H1 (cell line): Measurements from ENCODE around the gene KRT85. TPM values are rescaled to one million over a fixed set of nuclear protein-coding genes. Genes with fewer than 3 reads are reported as not detected.

Experiments
- CTCF ChIA-PET: fragments of 300-600 bp; sonication (Branson Sonifier 250); formaldehyde crosslinking; loops from one replicate; lab custom pipeline; 2021; ENCODE audit not compliant: partially characterized antibody; lab: Charles Lee
- POLR2A ChIA-PET: fragments of 300-600 bp; sonication (Branson Sonifier 250); formaldehyde crosslinking; loops from one replicate; lab custom pipeline; 2021; ENCODE audit warnings: inconsistent platforms; ENCODE audit not compliant: partially characterized antibody; lab: Charles Lee
- DNase-seq, 2 experiments: peaks; one replicate each; pipeline versions ENCODE4 v3.0.0 to v3.0.0-alpha.2; 2010 to 2022; ENCODE audit warnings: low spot score in 2 of 2, low read depth in 1 of 2, mixed read lengths in 1 of 2
- FAIRE-seq: peaks from 2 replicates; lab custom pipeline; 2011; peaks lifted over from hg19 to GRCh38; lab: Jason Lieb, UNC
- H2AFZ ChIP-seq: 2 replicates; pipeline ENCODE4 v1.8.1; 2012; ENCODE audit warnings: low read length, inconsistent platforms
- H2AK5ac ChIP-seq: 2 replicates; pipeline ENCODE4 v1.6.1; 2013; ENCODE audit warnings: low read depth, low read length
- H2BK120ac ChIP-seq: replicated peaks from 2 replicates; pipeline ENCODE3; 2013; ENCODE audit warnings: low read depth, low read length, inconsistent platforms
- H2BK12ac ChIP-seq: 2 replicates; pipeline ENCODE4 v1.6.1; 2013; ENCODE audit warnings: low read depth, low read length
- H2BK15ac ChIP-seq: 2 replicates; pipeline ENCODE4 v1.6.1; 2013; ENCODE audit warnings: low read length
- H2BK20ac ChIP-seq: 2 replicates; pipeline ENCODE4 v1.6.1; 2013; ENCODE audit warnings: low read length
- H2BK5ac ChIP-seq: 2 replicates; pipeline ENCODE4 v1.6.1; 2013; ENCODE audit warnings: low read depth, low read length
- H3K14ac ChIP-seq: 2 replicates; pipeline ENCODE4 v1.6.1; 2013; ENCODE audit warnings: inconsistent platforms; ENCODE audit not compliant: insufficient read length
- H3K18ac ChIP-seq: 2 replicates; pipeline ENCODE4 v1.6.1; 2013; ENCODE audit warnings: low read length; ENCODE audit errors: extremely low read depth
- H3K23ac ChIP-seq: 2 replicates; pipeline ENCODE4 v1.6.1; 2013; ENCODE audit warnings: inconsistent platforms; ENCODE audit not compliant: insufficient read length
- H3K23me2 ChIP-seq: 2 replicates; pipeline ENCODE4 v1.6.1; 2013; ENCODE audit warnings: low read depth, low read length
- H3K27ac ChIP-seq: 2 replicates; pipeline ENCODE4 v1.6.1; 2011; ENCODE audit warnings: low read depth, low read length, inconsistent platforms
- H3K27me3 ChIP-seq, 4 experiments: replicated peaks in 1 of 4; 1 replicate in 1 of 4; 2 replicates in 3 of 4; pipeline versions ENCODE4 v1.6.1 to v1.8.1; 2011 to 2013; ENCODE audit warnings: low read length in 3 of 4, mild to moderate bottlenecking in 3 of 4, inconsistent platforms in 2 of 4, mixed read lengths in 2 of 4, moderate library complexity in 1 of 4; ENCODE audit not compliant: control insufficient read depth in 3 of 4, insufficient read depth in 3 of 4; ENCODE audit errors: extremely low read depth in 1 of 4
- H3K36me3 ChIP-seq, 4 experiments: 2 replicates each; pipeline versions ENCODE4 v1.6.1 to v1.8.1; 2011 to 2013; ENCODE audit warnings: mild to moderate bottlenecking in 4 of 4, low read length in 3 of 4, moderate library complexity in 2 of 4, control low read depth in 1 of 4, inconsistent platforms in 1 of 4; ENCODE audit not compliant: insufficient read depth in 4 of 4, control insufficient read depth in 2 of 4
- H3K4ac ChIP-seq: replicated peaks from 2 replicates; pipeline ENCODE3; 2013; ENCODE audit warnings: low read length, low read depth, mixed read lengths, inconsistent platforms; ENCODE audit not compliant: insufficient read length
- H3K4me1 ChIP-seq, 4 experiments: replicated peaks in 1 of 4; 1 replicate in 1 of 4; 2 replicates in 3 of 4; pipeline versions ENCODE4 v1.6.1 to v1.8.1; 2011 to 2013; ENCODE audit warnings: low read length in 3 of 4, inconsistent platforms in 2 of 4, mixed read lengths in 1 of 4; ENCODE audit not compliant: insufficient read depth in 4 of 4, control insufficient read depth in 3 of 4
- H3K4me2 ChIP-seq, 2 experiments: 2 replicates each; pipeline versions ENCODE4 v1.6.1 to v1.8.1; 2011 to 2013; ENCODE audit warnings: low read depth in 2 of 2, low read length in 2 of 2, control low read depth in 1 of 2, inconsistent platforms in 1 of 2, mild to moderate bottlenecking in 1 of 2; ENCODE audit not compliant: insufficient read depth in 1 of 2
- H3K4me3 ChIP-seq, 4 experiments: fragments of 200-600, 300-600 bp in 1 of 4; sonication (generic), shearing (Covaris generic), sonication (Bioruptor Twin) in 1 of 4; 2 replicates each; pipeline versions ENCODE4 v1.5.1 to v1.8.1; 2011 to 2016; ENCODE audit warnings: low read length in 4 of 4, low read depth in 3 of 4, control low read depth in 2 of 4, inconsistent platforms in 2 of 4, mild to moderate bottlenecking in 2 of 4, mixed read lengths in 1 of 4, moderate library complexity in 1 of 4; ENCODE audit not compliant: insufficient read depth in 2 of 4; ENCODE audit errors: extremely low read depth in 1 of 4
- H3K56ac ChIP-seq: replicated peaks from 2 replicates; pipeline ENCODE3; 2013; ENCODE audit warnings: low read depth, mild to moderate bottlenecking, mixed read lengths, low read length, inconsistent platforms; ENCODE audit not compliant: insufficient read length
- H3K79me1 ChIP-seq: 2 replicates; pipeline ENCODE4 v1.6.1; 2013; ENCODE audit warnings: low read depth, low read length, control low read depth
- H3K79me2 ChIP-seq, 2 experiments: 2 replicates each; pipeline versions ENCODE4 v1.6.1 to v1.8.1; 2012 to 2013; ENCODE audit warnings: low read length in 2 of 2, mild to moderate bottlenecking in 2 of 2, inconsistent platforms in 1 of 2; ENCODE audit not compliant: insufficient read depth in 2 of 2, control insufficient read depth in 1 of 2
- H3K9ac ChIP-seq, 4 experiments: replicated peaks in 1 of 4; 1 replicate in 1 of 4; 2 replicates in 3 of 4; pipeline versions ENCODE4 v1.6.1 to v1.8.1; 2011 to 2013; ENCODE audit warnings: low read depth in 3 of 4, low read length in 3 of 4, control low read depth in 2 of 4, mild to moderate bottlenecking in 2 of 4, moderate library complexity in 2 of 4, inconsistent platforms in 1 of 4; ENCODE audit errors: extremely low read depth in 1 of 4
- H3K9me3 ChIP-seq, 2 experiments: 2 replicates each; pipeline versions ENCODE4 v1.6.1 to v1.8.1; 2012 to 2013; ENCODE audit warnings: mild to moderate bottlenecking in 2 of 2, moderate library complexity in 2 of 2, control low read depth in 1 of 2, inconsistent platforms in 1 of 2, low read depth in 1 of 2, low read length in 1 of 2, mixed read lengths in 1 of 2; ENCODE audit not compliant: insufficient read depth in 2 of 2
- H4K20me1 ChIP-seq, 2 experiments: replicated peaks in 1 of 2; 2 replicates each; pipeline versions ENCODE3 to v1.8.1; 2011 to 2013; ENCODE audit warnings: inconsistent platforms in 2 of 2, low read length in 2 of 2, mild to moderate bottlenecking in 1 of 2; ENCODE audit not compliant: insufficient read depth in 2 of 2, control insufficient read depth in 1 of 2
- H4K5ac ChIP-seq: 2 replicates; pipeline ENCODE4 v1.6.1; 2013; ENCODE audit warnings: low read length, low read depth, mixed read lengths, inconsistent platforms; ENCODE audit not compliant: insufficient read length
- H4K8ac ChIP-seq: 2 replicates; pipeline ENCODE4 v1.8.0; 2013; ENCODE audit warnings: mild to moderate bottlenecking, moderate library complexity, low read length, inconsistent platforms; ENCODE audit not compliant: insufficient read depth; ENCODE audit errors: extremely low read depth
- H4K91ac ChIP-seq: replicated peaks from 2 replicates; pipeline ENCODE3; 2013; ENCODE audit warnings: low read length, mixed read lengths, inconsistent platforms; ENCODE audit not compliant: insufficient read length
- HDAC2 ChIP-seq, 2 experiments: fragments of 300-600 bp in 1 of 2; sonication (generic) in 1 of 2; IDR thresholded peaks; 2 replicates each; pipeline ENCODE4 v1.6.1; 2011 to 2012; ENCODE audit warnings: low read depth in 2 of 2, low read length in 2 of 2, mild to moderate bottlenecking in 2 of 2, moderate library complexity in 2 of 2, borderline replicate concordance in 1 of 2, inconsistent platforms in 1 of 2
- POLR2AphosphoS5 ChIP-seq: IDR thresholded peaks from 2 replicates; pipeline ENCODE4 v1.6.1; 2011; ENCODE audit warnings: low read depth, low read length
- SIRT6 ChIP-seq: IDR thresholded peaks from one replicate; pipeline ENCODE4 v1.7.1; 2012; ENCODE audit warnings: low read length, inconsistent platforms
- TEAD4 ChIP-seq: IDR thresholded peaks from 2 replicates; pipeline ENCODE4 v1.6.1; 2012; ENCODE audit warnings: low read depth, low read length, inconsistent platforms, mixed read lengths
- ZNF274 ChIP-seq: IDR thresholded peaks from 2 replicates; pipeline ENCODE4 v1.7.0; 2012; ENCODE audit warnings: low read length, borderline replicate concordance; ENCODE audit errors: extremely low read depth
- WGBS, 2 experiments: shearing (Covaris generic) in 1 of 2; methylation state at CpG; one replicate each; pipeline versions ENCODE4 v1.1.6 to v1.1.7; 2013 to 2015; ENCODE audit warnings: low lambda C conversion rate in 2 of 2, mixed read lengths in 2 of 2, inconsistent platforms in 1 of 2, low coverage in 1 of 2, missing lambda C conversion rate in 1 of 2; ENCODE audit not compliant: insufficient replicate concordance in 2 of 2, insufficient coverage in 1 of 2, insufficient read length in 1 of 2; ENCODE audit errors: extremely low coverage in 1 of 2, missing lambda C conversion rate in 1 of 2; 5-methylcytosine and 5-hydroxymethylcytosine counted together
- polyA plus RNA-seq, 7 experiments: library from polyadenylated mRNA; depleted of rRNA in 3 of 7; stranded (reverse) in 5 of 7; unstranded in 2 of 7; fragments of >200 nt in 5 of 7; fragments of 200-250 nt in 2 of 7; gene quantifications; 1 replicate in 5 of 7; 2 replicates in 1 of 7; 4 replicates in 1 of 7; pipeline versions ENCODE4 v1.2.1 to v1.2.3, GENCODE V29; 2011 to 2013; ENCODE audit warnings: missing spikeins in 2 of 7, mixed read lengths in 2 of 7
- total RNA-seq: library from RNA; stranded (reverse); fragmentation: NEBNext Ultra II Directional; extraction: Animal tissue kit (Norgen Biotek cat#: 25700); gene quantifications from 2 replicates; pipeline ENCODE4 v1.2.1, GENCODE V29; 2021
- TF ChIP-seq, protein P1 (sequence below), 3 experiments: IDR thresholded peaks; 1 replicate in 2 of 3; 2 replicates in 1 of 3; pipeline versions ENCODE4 v1.5.1 to v1.6.1; 2011; ENCODE audit warnings: low read length in 3 of 3, mild to moderate bottlenecking in 3 of 3, inconsistent platforms in 2 of 3, low read depth in 1 of 3, moderate library complexity in 1 of 3; ENCODE audit not compliant: insufficient read depth in 1 of 3; ENCODE audit errors: control extremely low read depth in 1 of 3

KRT85 gene
- total and polyA plus RNA-seq, 2 of the 8 experiments (the other 6 are each of a cell fraction or from before 2014, with no cell fraction given), result not detected

- Histone ChIP-seq H3K18ac (no peak overlapping the region), H3K4me1 (no peaks in the 10 kb centered on the region), H3K9ac (no peak overlapping the region), H3K79me2 (no peaks in the 10 kb centered on the region), H3K79me1 (no peaks in the 10 kb centered on the region), H4K8ac (no peak overlapping the region), H4K91ac (no peak overlapping the region), H3K4me3 (no peak overlapping the region), H3K4ac (no peak overlapping the region), H3K14ac (no peak overlapping the region), H3K23me2 (no peaks in the 10 kb centered on the region), H2AFZ (no peak overlapping the region), H3K56ac (no peak overlapping the region), H3K27ac (no peak overlapping the region), H3K4me2 (no peak overlapping the region), H2BK5ac (no peak overlapping the region), H2AK5ac (no peak overlapping the region), H2BK15ac (no peak overlapping the region), H3K9me3 (no peaks in the 10 kb centered on the region), H2BK120ac (no peak overlapping the region), H3K27me3 (no peaks in the 10 kb centered on the region), H3K36me3 (no peaks in the 10 kb centered on the region), H4K20me1 (no peaks in the 10 kb centered on the region), H4K5ac (no peak overlapping the region), H2BK20ac (no peak overlapping the region), H2BK12ac (no peak overlapping the region), H3K23ac (no peak overlapping the region)
- DNase-seq, result no peak
- no peak for FAIRE-seq
- ChIA-PET CTCF (interaction anchor here (0.9 to 11.3 kb wide), 30 partner anchors 9 to 506 kb away, joined by 3 to 112 read pairs (median 4); partner anchors contain the start of genes KRT5 and KRT85), POLR2A (interaction anchor here (1.4 kb wide), 1 partner anchor 12 kb away, joined by 3 read pairs; no protein-coding TSS in a partner anchor)
- WGBS, 2 experiments, result 75% methylated on average over 6 of the region's 6 CpGs; no CpG with 5 or more reads in 1 of the 2 experiments
- TF ChIP-seq SIRT6 (no peak), HDAC2 (IDR thresholded peaks at IDR 0.05; ENCODE audit: borderline replicate concordance in 1 of 2, low read depth in 2 of 2, low read length in 2 of 2) (no peak), ZNF274 (no peak), TEAD4 (no peak), POLR2AphosphoS5 (no peak)
- TF ChIP-seq, protein P1, sequence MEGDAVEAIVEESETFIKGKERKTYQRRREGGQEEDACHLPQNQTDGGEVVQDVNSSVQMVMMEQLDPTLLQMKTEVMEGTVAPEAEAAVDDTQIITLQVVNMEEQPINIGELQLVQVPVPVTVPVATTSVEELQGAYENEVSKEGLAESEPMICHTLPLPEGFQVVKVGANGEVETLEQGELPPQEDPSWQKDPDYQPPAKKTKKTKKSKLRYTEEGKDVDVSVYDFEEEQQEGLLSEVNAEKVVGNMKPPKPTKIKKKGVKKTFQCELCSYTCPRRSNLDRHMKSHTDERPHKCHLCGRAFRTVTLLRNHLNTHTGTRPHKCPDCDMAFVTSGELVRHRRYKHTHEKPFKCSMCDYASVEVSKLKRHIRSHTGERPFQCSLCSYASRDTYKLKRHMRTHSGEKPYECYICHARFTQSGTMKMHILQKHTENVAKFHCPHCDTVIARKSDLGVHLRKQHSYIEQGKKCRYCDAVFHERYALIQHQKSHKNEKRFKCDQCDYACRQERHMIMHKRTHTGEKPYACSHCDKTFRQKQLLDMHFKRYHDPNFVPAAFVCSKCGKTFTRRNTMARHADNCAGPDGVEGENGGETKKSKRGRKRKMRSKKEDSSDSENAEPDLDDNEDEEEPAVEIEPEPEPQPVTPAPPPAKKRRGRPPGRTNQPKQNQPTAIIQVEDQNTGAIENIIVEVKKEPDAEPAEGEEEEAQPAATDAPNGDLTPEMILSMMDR (IDR thresholded peaks at IDR 0.05; ENCODE audit: control extremely low read depth in 1 of 3, insufficient read depth in 1 of 3, low read depth in 1 of 3, low read length in 3 of 3), result no peak
Observed at GRCh38 chr12:52379536-52379935, 12.3 kb upstream of the KRT85 start.
